Activated CD4-positive, CD25-positive, alpha-beta regulatory T cell treated with anti-CD3 and anti-CD28 coated beads, Interleukin-2, amount 50 U/mL, for 72 hours (primary cell): ENCODE data around the gene GPR155.
A peak's percentile ranks its signal among the peaks of the same experiment; 100 is the strongest.
"Not testable (repeated sequence)": the region's sequence is repeated elsewhere in the genome, so short reads cannot be mapped to it uniquely, and the experiment has no call there.

Experiments
- DNase-seq: peaks from one replicate; pipeline ENCODE4 v3.0.0; 2021

Gene GPR155

DNA sequence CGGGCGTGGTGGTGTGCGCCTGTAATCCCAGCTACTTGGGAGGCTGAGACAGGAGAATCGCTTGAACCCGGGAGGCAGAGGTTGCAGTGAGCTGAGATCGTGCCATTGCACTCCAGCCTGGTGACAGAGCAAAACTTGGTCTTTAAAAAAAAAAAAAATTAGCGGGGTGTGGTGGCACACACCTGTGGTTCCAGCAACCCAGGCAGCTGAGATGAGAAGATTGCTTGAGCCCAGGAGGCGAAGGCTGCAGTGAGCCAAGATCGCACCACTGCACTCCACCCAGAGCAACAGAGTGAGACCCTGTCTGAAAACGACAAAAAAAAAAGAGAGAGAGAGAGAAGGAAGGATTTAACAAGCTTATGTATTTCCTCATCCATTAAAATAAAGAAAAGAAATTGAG is 2.7 kb upstream of the GPR155 start:
- not testable (repeated sequence) for DNase-seq

DNA sequence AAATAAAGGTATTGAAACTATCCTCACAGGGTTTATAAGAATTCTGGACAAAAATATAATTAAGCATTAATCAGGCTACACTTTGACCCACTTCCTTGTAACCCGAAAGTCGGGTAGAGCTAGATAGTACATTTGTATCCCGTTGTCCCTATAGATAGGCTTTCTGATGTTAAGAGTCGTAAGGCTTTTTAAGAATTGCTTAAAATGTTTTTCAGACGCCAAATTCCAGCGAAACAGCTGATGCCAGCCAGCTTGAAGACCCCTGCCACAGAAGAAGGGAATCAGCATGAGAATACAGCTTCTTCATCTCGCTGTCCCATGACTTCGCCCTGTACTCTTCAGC is 962 bp upstream of the GPR155 start:
- DNase-seq: no peak

DNA sequence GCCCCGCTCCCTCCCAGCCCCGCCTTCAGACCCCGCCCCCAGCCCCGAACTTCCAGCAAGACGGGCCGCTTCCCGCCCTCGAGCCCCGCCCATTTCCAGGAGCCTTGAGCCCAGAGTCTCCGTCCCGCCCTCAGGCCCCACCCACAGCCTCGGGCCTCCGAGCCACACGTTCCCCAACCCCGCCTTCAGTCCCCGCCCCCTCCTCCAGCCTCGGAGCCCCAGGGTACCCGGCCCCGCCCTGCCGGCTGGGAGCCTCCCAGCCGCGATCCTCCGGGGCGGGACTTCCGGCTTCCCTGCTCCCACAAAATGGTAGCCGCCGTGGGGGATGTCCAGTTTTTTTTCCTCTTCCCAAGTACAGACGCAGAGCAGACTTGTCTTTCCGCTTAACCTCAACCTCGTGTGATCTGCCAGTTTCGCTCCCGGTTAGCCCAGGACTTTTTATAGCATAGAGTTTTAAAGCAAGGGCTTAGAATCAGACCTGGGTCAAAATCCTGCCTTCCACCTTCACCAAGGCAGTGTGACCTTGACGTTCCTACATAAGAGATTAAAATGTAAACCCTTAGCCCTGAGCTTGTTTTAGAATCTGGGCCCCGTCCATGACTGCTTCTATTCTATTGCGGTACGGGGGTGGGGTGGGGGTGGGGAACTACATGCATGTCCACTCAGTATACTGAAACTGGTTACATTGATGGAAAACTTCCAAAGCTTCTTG is 435 bp upstream of the GPR155 start:
- DNase-seq: peak; percentile 87

DNA sequence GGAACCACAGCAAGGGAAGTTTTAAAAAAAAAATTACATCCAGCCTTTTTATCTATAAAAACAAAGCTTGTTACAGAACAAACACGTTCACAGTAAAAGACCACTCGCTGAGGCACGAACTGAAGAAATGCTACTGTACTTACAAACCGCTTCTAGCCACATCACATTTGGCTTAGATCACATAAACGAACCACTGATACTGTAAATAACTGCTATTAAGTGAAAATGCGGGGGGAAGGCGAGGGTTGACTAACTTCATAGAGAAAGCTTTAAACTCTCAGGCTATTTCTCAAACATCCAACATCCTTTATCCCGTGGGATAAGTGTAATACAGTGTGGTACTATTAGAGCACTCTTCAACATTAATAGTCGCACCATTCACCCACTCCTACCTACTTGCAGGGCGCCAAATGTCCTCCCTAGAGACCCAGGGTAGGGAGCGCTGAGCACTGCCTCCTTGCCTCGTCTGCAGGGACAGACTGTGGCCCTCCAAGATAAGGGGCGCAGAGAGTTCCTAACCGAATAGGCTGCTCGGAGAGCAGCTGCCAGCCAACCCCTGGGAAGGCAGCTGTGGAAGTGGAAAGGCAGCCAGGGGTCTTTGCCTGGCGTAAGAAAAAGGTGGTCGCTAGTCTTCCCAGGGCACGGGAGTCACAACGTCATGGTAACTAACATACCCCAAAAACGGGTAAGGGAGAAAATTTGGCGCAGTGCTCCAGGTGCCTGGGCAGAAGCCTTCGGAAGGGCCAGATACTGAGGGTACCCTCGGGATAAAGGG is 854 bp downstream of the GPR155 start:
- DNase-seq: no peak

- DNase-seq: not testable (repeated sequence)
Observed at GRCh38 chr2:174485045-174485444, 1.8 kb downstream of the GPR155 start.

DNA sequence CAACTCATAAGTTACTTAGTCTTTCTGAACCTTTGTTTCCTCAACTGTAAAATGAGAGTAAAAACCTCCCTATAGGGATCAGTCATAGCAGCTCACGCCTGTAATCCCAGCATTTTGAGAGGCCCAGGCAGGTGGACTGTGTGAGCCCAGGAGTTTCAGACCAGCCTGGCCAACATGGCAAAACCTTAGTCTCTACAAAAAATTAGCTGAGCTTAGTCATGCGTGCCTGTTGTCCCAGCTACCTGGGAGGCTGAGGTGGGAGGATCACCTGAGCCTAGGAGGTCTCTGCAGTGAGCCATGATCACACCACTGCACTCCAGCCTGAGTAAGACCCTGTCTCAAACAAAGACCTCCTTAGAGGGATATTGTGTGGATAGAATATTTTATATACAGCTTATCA is 2.3 kb downstream of the GPR155 start:
- no peak for DNase-seq

- DNase-seq: no peak
Observed at GRCh38 chr2:174482854-174483253, 4.0 kb downstream of the GPR155 start.

GRCh38 chr2:174477759-174478158 is 9.1 kb downstream of the GPR155 start:
- no peak for DNase-seq

DNA sequence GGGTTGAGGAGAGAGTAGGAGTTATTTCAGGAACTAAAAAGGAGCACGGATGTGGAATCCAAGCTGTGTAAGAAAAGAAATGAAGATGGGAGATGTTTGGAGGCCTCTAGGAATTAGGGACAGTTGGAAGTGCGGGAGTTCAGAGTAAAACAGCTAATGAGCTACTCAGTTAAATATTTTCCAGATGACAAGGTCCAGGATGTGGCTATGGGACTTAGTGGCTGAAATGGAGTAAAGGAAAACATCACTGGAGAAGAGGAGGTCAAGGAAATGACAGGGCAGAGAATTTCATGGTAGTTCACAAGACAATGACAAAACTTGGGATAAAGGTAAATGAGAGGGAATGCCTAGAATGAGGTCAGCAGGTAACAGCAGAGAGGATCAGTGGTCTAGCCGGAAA is 13.0 kb downstream of the GPR155 start:
- no peak for DNase-seq

- DNase-seq: no peak
Observed at GRCh38 chr2:174465327-174465726, 21.5 kb downstream of the GPR155 start.

GRCh38 chr2:174461221-174461620 is 25.6 kb downstream of the GPR155 start:
- no peak for DNase-seq

DNA sequence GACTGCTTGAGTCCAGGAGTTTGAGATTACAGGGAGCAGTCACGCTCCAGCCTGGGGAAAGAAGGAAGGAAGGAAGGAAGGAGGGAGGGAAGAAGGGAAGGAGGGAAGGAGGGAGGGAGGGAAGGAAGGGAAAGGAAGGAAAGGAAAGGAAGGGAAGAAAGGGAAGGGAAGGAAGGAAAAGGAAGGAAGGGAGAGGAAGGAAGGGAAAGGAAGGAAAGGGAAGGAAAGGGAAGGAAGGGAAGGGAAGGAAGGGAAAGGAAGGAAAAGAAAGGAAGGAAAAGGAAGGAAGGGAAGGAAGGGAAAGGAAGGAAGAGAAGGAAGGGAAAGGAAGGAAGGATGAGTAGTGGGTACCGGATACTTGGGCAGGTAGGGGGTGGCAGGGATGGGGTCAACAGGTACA is 32.3 kb downstream of the GPR155 start:
- no peak for DNase-seq

DNA sequence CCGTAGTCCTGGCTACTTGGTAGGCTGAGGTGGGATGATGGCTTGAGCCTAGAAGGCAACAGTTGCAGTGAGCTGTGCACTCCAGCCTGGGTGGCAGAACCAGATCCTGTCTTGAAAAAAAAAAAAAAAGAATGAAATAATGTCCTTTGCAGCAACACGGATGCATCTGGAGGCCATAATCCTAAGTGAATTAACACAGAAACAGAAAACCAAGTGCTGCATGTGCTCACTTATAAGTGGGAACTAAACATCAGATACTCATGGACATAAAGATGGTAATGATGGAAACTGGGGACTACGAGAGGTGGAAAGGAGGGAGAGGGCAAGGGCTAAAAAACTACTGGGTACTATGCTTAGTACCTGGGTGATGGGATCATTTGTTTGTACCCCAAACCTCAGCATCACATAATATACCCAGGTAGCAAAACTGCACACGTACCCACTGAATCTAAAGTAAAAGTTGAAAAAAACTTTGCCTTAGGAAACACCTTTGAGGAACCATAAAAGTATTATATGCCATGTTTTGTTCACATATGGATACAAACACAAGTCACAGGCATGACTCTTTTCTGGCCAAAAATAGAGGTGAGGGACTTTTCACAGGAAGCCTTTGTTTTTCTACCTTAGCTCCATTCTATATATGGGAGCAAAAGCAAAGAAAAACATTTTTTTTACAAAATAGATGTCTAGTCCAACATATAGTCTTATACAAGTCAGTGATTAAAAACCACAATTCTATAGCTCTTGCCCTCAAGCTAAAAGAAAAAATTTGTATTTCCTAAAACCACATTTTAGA is 36.6 kb downstream of the GPR155 start:
- DNase-seq: no peak

DNA sequence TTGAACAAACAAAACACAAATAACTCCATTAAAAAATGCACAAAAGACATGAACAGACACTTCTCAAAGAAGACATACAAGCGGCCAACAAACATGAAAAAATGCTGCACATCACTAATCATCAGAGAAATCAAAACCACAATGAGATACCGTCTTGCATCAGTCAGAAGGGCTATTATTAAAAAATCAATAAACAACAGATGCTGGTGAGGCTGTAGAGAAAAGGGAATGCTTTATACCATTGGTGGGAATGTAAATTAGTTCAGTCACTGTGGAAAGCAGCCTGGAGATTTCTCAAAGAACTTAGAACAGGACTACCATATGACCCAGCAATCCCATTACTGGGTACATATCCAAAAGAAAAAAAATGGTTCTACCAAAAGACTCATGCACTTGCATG is 37.8 kb downstream of the GPR155 start:
- DNase-seq: no peak

DNA sequence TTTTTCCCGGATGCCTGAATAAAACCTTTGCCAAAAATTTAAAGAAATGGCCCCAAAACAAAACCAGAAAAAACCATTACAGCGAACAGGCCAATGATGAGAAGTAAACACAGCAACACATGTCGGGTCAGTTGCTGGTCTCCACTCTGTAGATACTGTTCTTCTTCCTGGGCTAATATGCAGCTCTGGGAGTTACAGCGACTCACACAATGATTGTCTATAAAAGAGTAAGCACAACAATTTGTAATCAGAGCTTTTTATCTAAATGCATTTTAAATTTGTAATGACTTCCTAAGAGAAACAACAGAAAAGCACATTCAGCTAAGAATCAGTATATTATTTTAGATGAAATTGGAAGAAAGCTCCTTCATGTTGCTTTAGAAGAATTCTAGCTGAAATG is 40.3 kb downstream of the GPR155 start:
- DNase-seq: no peak

DNA sequence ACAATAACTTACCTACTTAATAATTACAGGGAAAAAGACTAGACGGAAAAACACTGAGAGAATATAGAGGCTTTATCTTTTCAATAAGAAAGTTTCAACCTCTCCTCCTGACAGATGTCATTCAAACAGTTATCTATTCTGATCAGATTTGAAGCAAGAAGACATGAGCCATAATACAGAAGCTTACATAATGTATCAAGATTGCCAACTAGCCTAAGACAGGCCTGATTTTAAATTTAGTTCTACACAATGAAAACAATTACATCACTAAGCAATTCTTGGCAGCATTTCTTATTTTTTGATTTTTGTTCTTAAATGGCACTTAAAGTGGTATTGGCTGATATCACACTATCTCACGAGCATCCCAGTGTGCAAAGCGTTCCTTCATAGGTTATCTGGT is 41.6 kb downstream of the GPR155 start:
- no peak for DNase-seq

DNA sequence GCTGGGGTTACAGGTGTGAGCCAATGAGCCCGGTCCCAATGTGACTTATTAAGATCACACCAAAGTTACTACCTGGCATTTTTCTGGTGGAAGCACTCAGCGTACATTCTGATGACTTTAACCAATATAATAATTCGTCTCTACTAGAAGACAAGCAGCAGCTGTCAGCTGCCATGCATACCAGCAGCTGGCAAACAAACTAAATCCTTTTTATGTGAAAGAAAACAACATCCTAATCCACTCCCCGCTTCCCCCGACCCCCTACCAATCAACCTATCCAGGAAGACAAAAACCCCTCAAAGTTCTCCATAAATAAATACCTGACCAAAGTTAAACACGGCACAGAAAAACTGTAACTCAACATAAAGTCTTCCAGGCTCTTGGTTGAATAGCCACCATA is 42.1 kb downstream of the GPR155 start:
- DNase-seq: no peak

GRCh38 chr2:174442546-174443510 is 44.0 kb downstream of the GPR155 start:
- DNase-seq: no peak

GRCh38 chr2:174439950-174440349 is 46.9 kb downstream of the GPR155 start:
- no peak for DNase-seq

DNA sequence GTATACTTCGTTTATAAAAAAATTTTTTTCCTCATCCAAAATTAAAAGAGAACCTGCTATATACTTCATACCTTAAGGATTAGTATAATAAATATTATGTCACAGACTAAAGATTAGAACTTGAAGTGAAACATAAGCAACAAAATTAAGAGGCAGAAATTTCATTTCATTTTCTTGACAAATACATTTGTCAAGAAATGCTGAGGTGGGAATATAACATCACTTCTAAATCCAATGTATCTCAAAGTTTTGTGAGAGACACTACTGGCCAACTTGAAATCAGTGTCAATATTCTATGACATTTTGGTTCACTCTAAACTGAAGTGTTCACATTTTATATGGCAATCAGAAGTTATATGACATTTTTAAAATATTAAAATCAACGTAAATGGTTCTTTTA is 47.5 kb downstream of the GPR155 start:
- no peak for DNase-seq

GRCh38 chr2:174438146-174438886 is 48.5 kb downstream of the GPR155 start:
- DNase-seq: no peak

GRCh38 chr2:174436351-174436750 is 50.5 kb downstream of the GPR155 start:
- no peak for DNase-seq
